HUDEP-2 (cell line): ENCODE results near the gene PDK2.

Source experiments
- DNase-seq, 76 experiments: peaks; one replicate each; lab custom pipeline; 2025; ENCODE audit not compliant: unreplicated experiment in 76 of 76; lab: John Stamatoyannopoulos, UW

Gene PDK2

GRCh38 chr17:50094753-50095619, at the start of gene PDK2:
Gene PDK2, plus strand, starts transcription at chr17:50095351. Its CDS starts 85 bp downstream, at chr17:50095436.
- DNase-seq: peak in 70 of 76 experiments; percentile 5 to 96 (median 85)

- DNase-seq: no peak
Measured at GRCh38 chr17:50046179-50046578, 49.0 kb upstream of the PDK2 start.

GRCh38 chr17:50046667-50047066, 48.5 kb upstream of the PDK2 start:
- DNase-seq: no peak

GRCh38 chr17:50047083-50047482, 48.1 kb upstream of the PDK2 start:
- no peak for DNase-seq

GRCh38 chr17:50047488-50048126, 47.5 kb upstream of the PDK2 start:
- no peak for DNase-seq

- DNase-seq: no peak
Measured at GRCh38 chr17:50048146-50048720, 46.9 kb upstream of the PDK2 start.

- DNase-seq: no peak
Measured at GRCh38 chr17:50048988-50049387, 46.2 kb upstream of the PDK2 start.

- no peak for DNase-seq
Measured at GRCh38 chr17:50049636-50050035, 45.5 kb upstream of the PDK2 start.

GRCh38 chr17:50050431-50051032, 44.6 kb upstream of the PDK2 start:
- DNase-seq: no peak

GRCh38 chr17:50051082-50051576, 44.0 kb upstream of the PDK2 start:
- peak in 5 of 76 experiments; percentile 0 to 40 (median 18) for DNase-seq

- DNase-seq: no peak
Measured at GRCh38 chr17:50051606-50052005, 43.5 kb upstream of the PDK2 start.

- DNase-seq: no peak
Measured at GRCh38 chr17:50052241-50052796, 42.8 kb upstream of the PDK2 start.

GRCh38 chr17:50052822-50053653, 42.1 kb upstream of the PDK2 start:
- DNase-seq: no peak

- no peak for DNase-seq
Measured at GRCh38 chr17:50053654-50053960, 41.5 kb upstream of the PDK2 start.

GRCh38 chr17:50055055-50055425, 40.1 kb upstream of the PDK2 start:
- DNase-seq: no peak

GRCh38 chr17:50055426-50056216, 39.5 kb upstream of the PDK2 start, which contains the start of gene ITGA3:
Gene ITGA3, plus strand, starts transcription at chr17:50056110. Its CDS starts 330 bp downstream, at chr17:50056440.
- no peak for DNase-seq

- peak in 1 of 76 experiments; percentile 6 for DNase-seq
Measured at GRCh38 chr17:50056217-50056960, 38.8 kb upstream of the PDK2 start.

- no peak for DNase-seq
Measured at GRCh38 chr17:50056961-50057330, 38.2 kb upstream of the PDK2 start.
